ENCODE measurements around the gene PHF21A.

Gene PHF21A

GRCh38 chr11:45887587-45887986, 233.7 kb downstream of the PHF21A start:
- no peak for DNase-seq (ENCODE audit: low read depth in 2 of 2, low spot score in 1 of 2)

GRCh38 chr11:45886816-45887520, 234.3 kb downstream of the PHF21A start:
- no peak for DNase-seq (ENCODE audit: low read depth in 2 of 2, low spot score in 1 of 2)

- DNase-seq (ENCODE audit: low read depth in 2 of 2, low spot score in 1 of 2), result no peak
These were observed 235.1 kb downstream of the PHF21A start for GRCh38 chr11:45885921-45886721.

- no peak for DNase-seq (ENCODE audit: low read depth in 2 of 2, low spot score in 1 of 2)
These were observed 235.9 kb downstream of the PHF21A start, which contains the start of gene MAPK8IP1 for GRCh38 chr11:45885274-45885920. MAPK8IP1 (plus strand) TSS chr11:45885651; CDS start chr11:45885821, 170 bp downstream.

GRCh38 chr11:45884596-45885185, 236.6 kb downstream of the PHF21A start:
- DNase-seq (ENCODE audit: low read depth in 2 of 2, low spot score in 1 of 2), result no peak
